ENCODE measurements around the gene LY9. TPM values are rescaled to one million over a fixed set of nuclear protein-coding genes. Genes with fewer than 3 reads are reported as not detected.

The LY9 gene
- total and polyA plus RNA-seq, 2 donors from 2014 or later = 0.41 to 3.5 TPM

DNA sequence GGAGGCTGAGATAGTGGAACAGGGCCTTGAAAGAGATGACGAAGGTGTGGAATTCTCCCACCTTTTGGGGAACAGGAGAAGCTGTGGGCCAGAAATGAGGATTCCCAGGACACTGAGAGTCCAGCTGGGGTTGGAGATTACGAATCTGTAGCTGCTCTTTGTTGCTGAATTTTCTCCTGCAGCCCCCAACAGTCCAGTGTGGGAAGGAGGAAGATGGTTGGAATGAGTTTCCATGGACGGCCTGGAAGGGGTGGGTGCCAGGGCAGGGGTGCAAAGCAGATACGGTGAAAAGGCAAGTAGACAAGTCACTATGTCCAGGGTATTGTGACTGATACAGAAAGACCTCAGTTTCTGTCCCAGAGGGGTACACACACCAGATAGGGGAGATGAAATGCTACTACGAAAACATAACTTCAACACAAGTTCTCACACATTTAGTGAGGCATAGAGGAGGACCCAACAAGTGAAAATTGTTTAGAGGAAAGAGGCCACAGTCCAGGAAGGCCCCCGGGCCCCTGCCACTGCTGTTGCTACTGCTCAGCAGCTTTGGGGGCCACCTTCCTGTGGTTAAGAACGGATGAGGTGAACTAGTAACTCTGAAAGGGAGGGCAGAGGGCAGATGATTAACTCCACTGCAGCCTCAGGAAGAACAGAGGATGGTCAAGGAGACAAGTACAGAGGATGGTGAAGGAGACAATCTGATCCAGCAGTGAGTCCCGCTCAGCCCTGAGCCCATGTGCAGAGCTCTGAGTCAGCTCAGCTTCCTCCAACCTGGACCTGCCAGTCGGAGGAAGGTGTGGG lies 59.4 kb downstream of the LY9 start:
- H3K4me1 ChIP-seq (ENCODE audit: control insufficient read depth in 2 of 3, insufficient read depth in 2 of 3, low read depth in 1 of 3, low read length in 3 of 3) = no peaks in the 10 kb centered on the region
- no peak for DNase-seq
- intact Hi-C loops (cut with DNase I) = no loop called here
- no peak for FAIRE-seq
- no peaks in the 10 kb centered on the region for H3K9me3 ChIP-seq (ENCODE audit: control insufficient read depth in 2 of 3, insufficient read depth in 1 of 3, low read length in 3 of 3)
- no peak overlapping the region for H3K4me3 ChIP-seq (ENCODE audit: low read length in 3 of 3)
- H3K27ac ChIP-seq (ENCODE audit: low read depth in 2 of 2, low read length in 2 of 2) = no peak overlapping the region
- H3K36me3 ChIP-seq (ENCODE audit: control insufficient read depth in 2 of 3, insufficient read depth in 3 of 3, low read length in 3 of 3) = no peaks in the 10 kb centered on the region
- no peak overlapping the region for H3K9ac ChIP-seq (ENCODE audit: low read length in 3 of 3)
- TF ChIP-seq, protein P1, sequence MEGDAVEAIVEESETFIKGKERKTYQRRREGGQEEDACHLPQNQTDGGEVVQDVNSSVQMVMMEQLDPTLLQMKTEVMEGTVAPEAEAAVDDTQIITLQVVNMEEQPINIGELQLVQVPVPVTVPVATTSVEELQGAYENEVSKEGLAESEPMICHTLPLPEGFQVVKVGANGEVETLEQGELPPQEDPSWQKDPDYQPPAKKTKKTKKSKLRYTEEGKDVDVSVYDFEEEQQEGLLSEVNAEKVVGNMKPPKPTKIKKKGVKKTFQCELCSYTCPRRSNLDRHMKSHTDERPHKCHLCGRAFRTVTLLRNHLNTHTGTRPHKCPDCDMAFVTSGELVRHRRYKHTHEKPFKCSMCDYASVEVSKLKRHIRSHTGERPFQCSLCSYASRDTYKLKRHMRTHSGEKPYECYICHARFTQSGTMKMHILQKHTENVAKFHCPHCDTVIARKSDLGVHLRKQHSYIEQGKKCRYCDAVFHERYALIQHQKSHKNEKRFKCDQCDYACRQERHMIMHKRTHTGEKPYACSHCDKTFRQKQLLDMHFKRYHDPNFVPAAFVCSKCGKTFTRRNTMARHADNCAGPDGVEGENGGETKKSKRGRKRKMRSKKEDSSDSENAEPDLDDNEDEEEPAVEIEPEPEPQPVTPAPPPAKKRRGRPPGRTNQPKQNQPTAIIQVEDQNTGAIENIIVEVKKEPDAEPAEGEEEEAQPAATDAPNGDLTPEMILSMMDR (IDR thresholded peaks at IDR 0.05; ENCODE audit: borderline replicate concordance, extremely low read depth, insufficient read depth) = no peak
- H3K27me3 ChIP-seq (ENCODE audit: control insufficient read depth, insufficient read depth, low read length) = no peaks in the 10 kb centered on the region

DNA sequence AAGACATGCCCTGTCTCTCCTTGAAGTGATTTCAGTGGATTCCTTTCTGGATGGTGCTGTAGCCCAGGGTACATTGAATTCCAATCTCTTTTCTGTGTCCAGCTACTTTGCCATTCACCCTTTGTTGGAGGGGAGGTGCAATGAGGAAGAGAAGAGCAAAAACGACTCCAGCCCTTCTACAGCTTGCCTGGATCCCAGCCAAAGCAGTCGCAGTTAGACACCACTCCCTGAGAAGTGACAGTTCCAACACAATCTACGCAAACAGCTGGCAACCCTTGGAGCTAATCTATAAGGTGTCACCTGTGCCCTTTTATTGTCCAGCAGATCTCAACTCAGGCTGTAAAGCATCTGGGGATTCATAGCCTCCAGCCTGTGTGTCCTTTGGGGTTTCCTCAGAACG lies 62.1 kb downstream of the LY9 start:
- Histone ChIP-seq H3K27me3 (ENCODE audit: control insufficient read depth, insufficient read depth, low read length) (no peaks in the 10 kb centered on the region), H3K9me3 (ENCODE audit: control insufficient read depth in 2 of 3, insufficient read depth in 1 of 3, low read length in 3 of 3) (no peaks in the 10 kb centered on the region), H3K9ac (ENCODE audit: low read length in 3 of 3) (no peak overlapping the region), H3K4me1 (ENCODE audit: control insufficient read depth in 2 of 3, insufficient read depth in 2 of 3, low read depth in 1 of 3, low read length in 3 of 3) (no peaks in the 10 kb centered on the region), H3K36me3 (ENCODE audit: control insufficient read depth in 2 of 3, insufficient read depth in 3 of 3, low read length in 3 of 3) (no peaks in the 10 kb centered on the region), H3K4me3 (ENCODE audit: low read length in 3 of 3) (no peak overlapping the region), H3K27ac (ENCODE audit: low read depth in 2 of 2, low read length in 2 of 2) (no peak overlapping the region)
- DNase-seq (no peak), FAIRE-seq (no peak)
- TF ChIP-seq, protein P1 (IDR thresholded peaks at IDR 0.05; ENCODE audit: borderline replicate concordance, extremely low read depth, insufficient read depth) = no peak
- intact Hi-C loops (cut with DNase I) = no loop called here

DNA sequence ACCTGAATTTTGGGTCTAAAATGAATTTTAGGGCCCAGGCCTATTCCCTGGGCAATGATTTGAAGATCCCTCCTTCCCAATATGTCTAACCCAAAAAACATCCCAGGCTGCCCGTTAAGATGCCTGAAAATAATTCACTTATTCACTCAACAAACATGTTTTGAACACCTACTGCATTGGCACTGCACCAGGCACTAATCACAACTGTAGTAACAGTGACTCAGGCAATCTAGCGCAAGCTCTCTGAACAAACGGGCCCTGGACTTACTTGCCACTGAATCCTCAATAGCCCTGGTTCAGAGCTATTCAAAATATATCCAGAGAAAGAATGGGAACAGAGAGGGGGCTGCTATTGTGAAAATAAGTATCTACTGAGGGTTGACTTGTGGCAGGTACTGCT lies 62.5 kb downstream of the LY9 start:
- no peak overlapping the region for H3K9ac ChIP-seq (ENCODE audit: low read length in 3 of 3)
- DNase-seq (no peak), FAIRE-seq (no peak)
- intact Hi-C loops (cut with DNase I) = no loop called here
- no peaks in the 10 kb centered on the region for H3K27me3 ChIP-seq (ENCODE audit: control insufficient read depth, insufficient read depth, low read length)
- no peaks in the 10 kb centered on the region for H3K9me3 ChIP-seq (ENCODE audit: control insufficient read depth in 2 of 3, insufficient read depth in 1 of 3, low read length in 3 of 3)
- H3K27ac ChIP-seq (ENCODE audit: low read depth in 2 of 2, low read length in 2 of 2) = no peak overlapping the region
- H3K36me3 ChIP-seq (ENCODE audit: control insufficient read depth in 2 of 3, insufficient read depth in 3 of 3, low read length in 3 of 3) = no peaks in the 10 kb centered on the region
- TF ChIP-seq, protein P1 (IDR thresholded peaks at IDR 0.05; ENCODE audit: borderline replicate concordance, extremely low read depth, insufficient read depth) = no peak
- no peak overlapping the region for H3K4me3 ChIP-seq (ENCODE audit: low read length in 3 of 3)
- no peaks in the 10 kb centered on the region for H3K4me1 ChIP-seq (ENCODE audit: control insufficient read depth in 2 of 3, insufficient read depth in 2 of 3, low read depth in 1 of 3, low read length in 3 of 3)
